WERI-Rb-1 (cell line): ENCODE data around the gene PHAX.
"Not testable (repeated sequence)": the region's sequence is repeated elsewhere in the genome, so short reads cannot be mapped to it uniquely, and the experiment has no call there.

Experiments
- DNase-seq: peaks from one replicate; pipeline ENCODE4 v3.0.0-alpha.2; 2020
- H3K27ac ChIP-seq: fragments of 250-450 bp; sonication (Bioruptor Pico); 2 replicates; pipeline ENCODE4 v1.5.1; 2020; ENCODE audit warnings: mild to moderate bottlenecking, moderate library complexity
- H3K27me3 ChIP-seq: fragments of 250-450 bp; sonication (Bioruptor Pico); 2 replicates; pipeline ENCODE4 v1.5.1; 2021; ENCODE audit warnings: mild to moderate bottlenecking, low read depth, moderate library complexity; ENCODE audit not compliant: insufficient read depth, severe bottlenecking
- H3K36me3 ChIP-seq: fragments of 250-450 bp; sonication (Bioruptor Pico); 2 replicates; pipeline ENCODE4 v1.5.1; 2020; ENCODE audit warnings: mild to moderate bottlenecking, moderate library complexity
- H3K4me3 ChIP-seq: 2 replicates; pipeline ENCODE4 v1.5.1; 2011; ENCODE audit warnings: low read depth, mild to moderate bottlenecking, control low read depth, low read length
- H3K9me3 ChIP-seq: fragments of 250-450 bp; sonication (Bioruptor Pico); 2 replicates; pipeline ENCODE4 v1.5.1; 2021; ENCODE audit warnings: mild to moderate bottlenecking, moderate library complexity; ENCODE audit not compliant: severe bottlenecking
- CTCF ChIP-seq: IDR thresholded peaks from 2 replicates; pipeline ENCODE4 v1.5.1; 2011; ENCODE audit warnings: low read depth, mild to moderate bottlenecking, control low read depth, inconsistent platforms, low read length

Gene PHAX

GRCh38 chr5:126613941-126614592 lies 13.3 kb downstream of the PHAX start:
- no peak overlapping the region for H3K27ac ChIP-seq
- no peak overlapping the region for H3K4me3 ChIP-seq
- H3K36me3 ChIP-seq, result peaks cover 75% of the 10 kb centered on the region
- no peaks in the 10 kb centered on the region for H3K27me3 ChIP-seq
- no peak for DNase-seq
- no peak for TF ChIP-seq CTCF
- H3K9me3 ChIP-seq, result no peaks in the 10 kb centered on the region

GRCh38 chr5:126615286-126615685 lies 14.5 kb downstream of the PHAX start:
- no peak for DNase-seq
- Histone ChIP-seq H3K27me3 (no peaks in the 10 kb centered on the region), H3K36me3 (peaks cover 76% of the 10 kb centered on the region), H3K9me3 (no peaks in the 10 kb centered on the region), H3K27ac (no peak overlapping the region), H3K4me3 (no peak overlapping the region)
- TF ChIP-seq CTCF, result no peak

- H3K36me3 ChIP-seq, result peaks cover 61% of the 10 kb centered on the region
- not testable (repeated sequence) for DNase-seq, H3K9me3 ChIP-seq, H3K27me3 ChIP-seq, H3K27ac ChIP-seq, H3K4me3 ChIP-seq
Observed at GRCh38 chr5:126617603-126618002, 16.9 kb downstream of the PHAX start.

- H3K27me3 ChIP-seq, result no peaks in the 10 kb centered on the region
- no peak for TF ChIP-seq CTCF
- H3K9me3 ChIP-seq, result no peaks in the 10 kb centered on the region
- no peak overlapping the region for H3K27ac ChIP-seq
- no peak for DNase-seq
- peaks cover 66% of the 10 kb centered on the region for H3K36me3 ChIP-seq
- no peak overlapping the region for H3K4me3 ChIP-seq
Observed at GRCh38 chr5:126619781-126620180, 19.0 kb downstream of the PHAX start.

GRCh38 chr5:126624534-126624933 lies 23.8 kb downstream of the PHAX start:
- Histone ChIP-seq H3K27me3 (no peaks in the 10 kb centered on the region), H3K27ac (no peak overlapping the region), H3K36me3 (peaks cover 49% of the 10 kb centered on the region), H3K9me3 (no peaks in the 10 kb centered on the region), H3K4me3 (no peak overlapping the region)
- no peak for TF ChIP-seq CTCF
- no peak for DNase-seq

- Histone ChIP-seq H3K4me3 (no peak overlapping the region), H3K36me3 (peaks cover 28% of the 10 kb centered on the region), H3K27ac (no peak overlapping the region), H3K27me3 (no peaks in the 10 kb centered on the region), H3K9me3 (no peaks in the 10 kb centered on the region)
- no peak for TF ChIP-seq CTCF
- DNase-seq, result no peak
Observed at GRCh38 chr5:126628102-126628501, 27.4 kb downstream of the PHAX start.
